WTC11 (cell line): Measurements from ENCODE around the gene HDLBP. TPM values are rescaled to one million over a fixed set of nuclear protein-coding genes. Genes with fewer than 3 reads are reported as not detected.
"Not testable (repeated sequence)": the region's sequence is repeated elsewhere in the genome, so short reads cannot be mapped to it uniquely, and the experiment has no call there.

Experiments used
- ATAC-seq: fragments of 200-7000 bp; cut with Tn5 transposase; 2 replicates; pipeline ENCODE4 v1.10.0; 2021; ENCODE audit warnings: mild to moderate bottlenecking, moderate library complexity
- CTCF ChIA-PET: fragments of 300-600 bp; sonication (Branson Sonifier 250); formaldehyde crosslinking; loops from one replicate; lab custom pipeline; 2021; ENCODE audit warnings: antibody characterized with exemption; lab: Charles Lee
- POLR2A ChIA-PET: fragments of 350-600 bp; sonication (Branson Sonifier 250); formaldehyde crosslinking; loops from one replicate; lab custom pipeline; 2021; ENCODE audit warnings: antibody characterized with exemption; lab: Charles Lee
- DNase-seq: peaks from one replicate; pipeline ENCODE4 v3.0.0; 2021; ENCODE audit warnings: low spot score
- H3K27ac Mint-ChIP-seq: 2 replicates; pipeline ENCODE4 v1.8.0; 2021; ENCODE audit warnings: mixed read lengths
- H3K27me3 Mint-ChIP-seq: 2 replicates; pipeline ENCODE4 v1.8.0; 2021; ENCODE audit warnings: low read depth, mild to moderate bottlenecking, moderate library complexity, mixed read lengths
- H3K36me3 Mint-ChIP-seq: 2 replicates; pipeline ENCODE4 v1.8.0; 2021; ENCODE audit warnings: mixed read lengths
- H3K4me1 Mint-ChIP-seq: 2 replicates; pipeline ENCODE4 v1.8.0; 2022; ENCODE audit warnings: mixed read lengths
- H3K4me3 Mint-ChIP-seq: 2 replicates; pipeline ENCODE4 v1.8.0; 2021; ENCODE audit warnings: mild to moderate bottlenecking, moderate library complexity, mixed read lengths
- H3K9me3 Mint-ChIP-seq: 2 replicates; pipeline ENCODE4 v1.8.0; 2021; ENCODE audit warnings: mixed read lengths
- ATF1 ChIP-seq: sonication (generic); formaldehyde crosslinking; IDR thresholded peaks from 2 replicates; pipeline ENCODE4 v1.8.1; 2023; ENCODE audit warnings: mild to moderate bottlenecking, moderate library complexity, missing genetic modification reagents
- ATF3 ChIP-seq: sonication (generic); formaldehyde crosslinking; conservative IDR thresholded peaks from 2 replicates; pipeline ENCODE4 v1.8.1; 2022; ENCODE audit warnings: mild to moderate bottlenecking, missing genetic modification reagents
- IRF1 ChIP-seq: sonication (generic); formaldehyde crosslinking; IDR thresholded peaks from 2 replicates; pipeline ENCODE4 v1.8.0; 2023; ENCODE audit warnings: missing genetic modification reagents
- NR1H2 ChIP-seq: sonication (generic); formaldehyde crosslinking; IDR thresholded peaks from 2 replicates; pipeline ENCODE4 v1.9.0; 2021; ENCODE audit warnings: mild to moderate bottlenecking, moderate library complexity, missing genetic modification reagents
- PREB ChIP-seq: sonication (generic); formaldehyde crosslinking; IDR thresholded peaks from 2 replicates; pipeline ENCODE4 v1.8.1; 2022; ENCODE audit warnings: mild to moderate bottlenecking, missing genetic modification reagents, moderate library complexity, borderline replicate concordance
- RELA ChIP-seq: sonication (generic); formaldehyde crosslinking; IDR thresholded peaks from 2 replicates; pipeline ENCODE4 v1.8.1; 2022; ENCODE audit warnings: missing genetic modification reagents, mild to moderate bottlenecking, borderline replicate concordance
- TEAD4 ChIP-seq: sonication (generic); formaldehyde crosslinking; IDR thresholded peaks from 2 replicates; pipeline ENCODE4 v1.8.0; 2022; ENCODE audit warnings: mild to moderate bottlenecking, missing genetic modification reagents
- ZBTB43 ChIP-seq: sonication (generic); formaldehyde crosslinking; IDR thresholded peaks from 2 replicates; pipeline ENCODE4 v1.8.1; 2023; ENCODE audit warnings: mild to moderate bottlenecking, missing genetic modification reagents
- ZNF232 ChIP-seq: sonication (generic); formaldehyde crosslinking; IDR thresholded peaks from 2 replicates; pipeline ENCODE4 v1.8.0; 2022; ENCODE audit warnings: mild to moderate bottlenecking, missing genetic modification reagents
- ZNF512 ChIP-seq: sonication (generic); formaldehyde crosslinking; IDR thresholded peaks from 2 replicates; pipeline ENCODE4 v1.8.1; 2022; ENCODE audit warnings: missing genetic modification reagents, borderline replicate concordance
- total RNA-seq: library from RNA; stranded (reverse); gene quantifications from 3 replicates; pipeline ENCODE4 v1.2.3, GENCODE V29; 2021
- TF ChIP-seq, protein P1 (sequence below): sonication (generic); formaldehyde crosslinking; IDR thresholded peaks from 2 replicates; pipeline ENCODE4 v1.8.0; 2022; ENCODE audit warnings: mild to moderate bottlenecking, missing genetic modification reagents
- TF ChIP-seq, protein P2 (sequence below): sonication (generic); formaldehyde crosslinking; IDR thresholded peaks from 2 replicates; pipeline ENCODE4 v1.8.1; 2023; ENCODE audit warnings: mild to moderate bottlenecking, missing genetic modification reagents, moderate library complexity
- TF ChIP-seq, protein P3 (sequence below): sonication (generic); formaldehyde crosslinking; IDR thresholded peaks from 2 replicates; pipeline ENCODE4 v1.8.1; 2023; ENCODE audit warnings: mild to moderate bottlenecking, missing genetic modification reagents, moderate library complexity
- TF ChIP-seq, protein P4 (sequence below): fragments of 250-450 bp; sonication (Bioruptor Pico); IDR thresholded peaks from 2 replicates; pipeline ENCODE4 v2.1.2; 2022; ENCODE audit warnings: mild to moderate bottlenecking, moderate library complexity

HDLBP gene
- total RNA-seq, 1 experiment from 2014 or later: 368 TPM

- TF ChIP-seq, protein P1, sequence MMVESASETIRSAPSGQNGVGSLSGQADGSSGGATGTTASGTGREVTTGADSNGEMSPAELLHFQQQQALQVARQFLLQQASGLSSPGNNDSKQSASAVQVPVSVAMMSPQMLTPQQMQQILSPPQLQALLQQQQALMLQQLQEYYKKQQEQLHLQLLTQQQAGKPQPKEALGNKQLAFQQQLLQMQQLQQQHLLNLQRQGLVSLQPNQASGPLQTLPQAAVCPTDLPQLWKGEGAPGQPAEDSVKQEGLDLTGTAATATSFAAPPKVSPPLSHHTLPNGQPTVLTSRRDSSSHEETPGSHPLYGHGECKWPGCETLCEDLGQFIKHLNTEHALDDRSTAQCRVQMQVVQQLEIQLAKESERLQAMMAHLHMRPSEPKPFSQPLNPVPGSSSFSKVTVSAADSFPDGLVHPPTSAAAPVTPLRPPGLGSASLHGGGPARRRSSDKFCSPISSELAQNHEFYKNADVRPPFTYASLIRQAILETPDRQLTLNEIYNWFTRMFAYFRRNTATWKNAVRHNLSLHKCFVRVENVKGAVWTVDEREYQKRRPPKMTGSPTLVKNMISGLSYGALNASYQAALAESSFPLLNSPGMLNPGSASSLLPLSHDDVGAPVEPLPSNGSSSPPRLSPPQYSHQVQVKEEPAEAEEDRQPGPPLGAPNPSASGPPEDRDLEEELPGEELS: no peak
- TF ChIP-seq ZBTB43 (CRISPR knock-in tag) (no peak), RELA (CRISPR knock-in tag) (no peak), ATF3 (CRISPR knock-in tag) (no peak), ZNF512 (no peak), NR1H2 (CRISPR knock-in tag) (no peak), PREB (no peak)
- TF ChIP-seq, protein P2, sequence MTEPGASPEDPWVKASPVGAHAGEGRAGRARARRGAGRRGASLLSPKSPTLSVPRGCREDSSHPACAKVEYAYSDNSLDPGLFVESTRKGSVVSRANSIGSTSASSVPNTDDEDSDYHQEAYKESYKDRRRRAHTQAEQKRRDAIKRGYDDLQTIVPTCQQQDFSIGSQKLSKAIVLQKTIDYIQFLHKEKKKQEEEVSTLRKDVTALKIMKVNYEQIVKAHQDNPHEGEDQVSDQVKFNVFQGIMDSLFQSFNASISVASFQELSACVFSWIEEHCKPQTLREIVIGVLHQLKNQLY (CRISPR knock-in tag): no peak
- TF ChIP-seq, all 79 proteins: peak for 0
These were observed 20.0 kb downstream of the HDLBP start (continued) for GRCh38 chr2:241295326-241296095.

DNA sequence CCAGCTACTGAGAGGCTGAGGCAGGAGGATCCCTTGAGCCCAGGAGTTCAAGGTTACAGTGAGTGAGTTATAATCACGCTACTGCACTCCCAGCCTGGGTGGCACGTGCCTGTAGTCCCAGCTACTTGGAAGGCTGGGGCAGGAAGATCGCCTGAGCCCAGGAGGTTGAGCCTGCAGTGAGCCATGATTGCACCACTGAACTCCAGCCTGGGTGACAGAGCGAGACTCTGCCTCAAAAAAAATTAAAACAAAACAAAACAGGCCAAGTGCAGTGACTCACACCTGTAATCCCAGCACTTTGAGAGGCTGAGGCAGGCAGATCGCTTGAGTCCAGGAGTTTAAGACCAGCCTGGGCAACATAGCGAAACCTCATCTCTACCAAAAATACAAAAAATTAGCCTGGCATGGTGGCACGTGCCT, 22.1 kb downstream of the HDLBP start:
- H3K27ac Mint-ChIP-seq, H3K36me3 Mint-ChIP-seq, H3K4me3 Mint-ChIP-seq, ATAC-seq, DNase-seq, H3K9me3 Mint-ChIP-seq, H3K27me3 Mint-ChIP-seq: not testable (repeated sequence)
- H3K4me1 Mint-ChIP-seq: peaks cover 19% of the 10 kb centered on the region
- ChIA-PET CTCF (interaction anchor here (0.8 to 1.2 kb wide), 2 partner anchors 215 to 310 kb away, joined by 3 to 4 read pairs; no protein-coding TSS in a partner anchor), POLR2A (interaction anchor here (0.7 kb wide), 1 partner anchor 102 kb away, joined by 6 read pairs; no protein-coding TSS in a partner anchor)

- POLR2A ChIA-PET: interaction anchor here (0.6 kb wide), 1 partner anchor 12 kb away, joined by 4 read pairs; no protein-coding TSS in a partner anchor
- Mint-ChIP-seq H3K4me1 (peaks cover 14% of the 10 kb centered on the region), H3K27ac (no peak overlapping the region), H3K9me3 (no peaks in the 10 kb centered on the region), H3K36me3 (peaks cover 3% of the 10 kb centered on the region; the same call in 1 of the 2 replicates)
- CTCF ChIA-PET: interaction anchor here (0.7 kb wide), 1 partner anchor 25 kb away, joined by 3 read pairs; no protein-coding TSS in a partner anchor
- no peak for DNase-seq
- TF ChIP-seq TEAD4 (CRISPR knock-in tag): no peak
- TF ChIP-seq, protein P3, sequence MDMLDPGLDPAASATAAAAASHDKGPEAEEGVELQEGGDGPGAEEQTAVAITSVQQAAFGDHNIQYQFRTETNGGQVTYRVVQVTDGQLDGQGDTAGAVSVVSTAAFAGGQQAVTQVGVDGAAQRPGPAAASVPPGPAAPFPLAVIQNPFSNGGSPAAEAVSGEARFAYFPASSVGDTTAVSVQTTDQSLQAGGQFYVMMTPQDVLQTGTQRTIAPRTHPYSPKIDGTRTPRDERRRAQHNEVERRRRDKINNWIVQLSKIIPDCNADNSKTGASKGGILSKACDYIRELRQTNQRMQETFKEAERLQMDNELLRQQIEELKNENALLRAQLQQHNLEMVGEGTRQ (CRISPR knock-in tag): no peak
- TF ChIP-seq ATF1 (CRISPR knock-in tag): no peak
- TF ChIP-seq IRF1 (CRISPR knock-in tag): no peak
- TF ChIP-seq, protein P4, sequence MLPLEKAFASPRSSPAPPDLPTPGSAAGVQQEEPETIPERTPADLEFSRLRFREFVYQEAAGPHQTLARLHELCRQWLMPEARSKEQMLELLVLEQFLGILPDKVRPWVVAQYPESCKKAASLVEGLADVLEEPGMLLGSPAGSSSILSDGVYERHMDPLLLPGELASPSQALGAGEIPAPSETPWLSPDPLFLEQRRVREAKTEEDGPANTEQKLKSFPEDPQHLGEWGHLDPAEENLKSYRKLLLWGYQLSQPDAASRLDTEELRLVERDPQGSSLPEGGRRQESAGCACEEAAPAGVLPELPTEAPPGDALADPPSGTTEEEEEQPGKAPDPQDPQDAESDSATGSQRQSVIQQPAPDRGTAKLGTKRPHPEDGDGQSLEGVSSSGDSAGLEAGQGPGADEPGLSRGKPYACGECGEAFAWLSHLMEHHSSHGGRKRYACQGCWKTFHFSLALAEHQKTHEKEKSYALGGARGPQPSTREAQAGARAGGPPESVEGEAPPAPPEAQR: no peak
- no peak for TF ChIP-seq ZNF232 (CRISPR knock-in tag)
- TF ChIP-seq, all 79 proteins: peak for 0
- ATAC-seq: no peak
- Mint-ChIP-seq H3K27me3 (no peaks in the 10 kb centered on the region), H3K4me3 (no peak overlapping the region)
These were observed 23.5 kb downstream of the HDLBP start for GRCh38 chr2:241291977-241292376.
